Measurements from ENCODE around the gene IFITM10. TPM values are rescaled to one million over a fixed set of nuclear protein-coding genes. Genes with fewer than 3 reads are reported as not detected.

The IFITM10 gene
- total RNA-seq, result 1 to 10 TPM in 1 of 2 experiments, under 1 TPM in 1; 0.82 to 1.3 TPM

DNA sequence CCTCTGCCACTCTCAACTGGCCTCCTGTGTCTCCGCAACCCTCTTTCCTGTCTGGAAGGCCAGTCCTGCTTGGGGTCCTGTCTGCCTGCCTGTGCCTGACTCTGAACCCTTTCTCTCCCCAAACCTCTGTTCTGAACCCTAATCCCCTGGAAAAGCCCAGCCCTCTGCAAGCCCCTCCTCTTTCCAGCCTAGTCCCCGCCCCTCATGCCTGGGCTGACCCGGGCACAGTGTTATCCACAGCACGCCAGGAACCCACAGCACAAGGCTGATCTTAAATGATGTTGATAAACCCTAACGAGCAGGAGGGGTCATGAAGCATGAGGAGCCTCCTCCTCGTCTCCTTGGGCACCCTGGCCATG, at the start of gene IFITM10:
TSS of gene IFITM10 (minus strand) at position 115 of the 359 bp plus-strand sequence. CDS start 153 bp downstream, outside the sequence.
- DNase-seq (peak; percentile 25), ATAC-seq (ENCODE audit: low read depth) (no peak)
- peaks cover 17% of the 10 kb centered on the region for H3K27me3 Mint-ChIP-seq
- no peak within 1 kb of the TSS for H3K27ac Mint-ChIP-seq
- POLR2A ChIA-PET, result no interaction called here
- H3K4me3 Mint-ChIP-seq, result peak within 1 kb of the TSS; percentile 29
- peaks cover 15% of the 10 kb centered on the region for H3K36me3 Mint-ChIP-seq
- peaks cover 7% of the 10 kb centered on the region for H3K9me3 Mint-ChIP-seq
- H3K4me1 Mint-ChIP-seq, result peaks cover 33% of the 10 kb centered on the region

DNA sequence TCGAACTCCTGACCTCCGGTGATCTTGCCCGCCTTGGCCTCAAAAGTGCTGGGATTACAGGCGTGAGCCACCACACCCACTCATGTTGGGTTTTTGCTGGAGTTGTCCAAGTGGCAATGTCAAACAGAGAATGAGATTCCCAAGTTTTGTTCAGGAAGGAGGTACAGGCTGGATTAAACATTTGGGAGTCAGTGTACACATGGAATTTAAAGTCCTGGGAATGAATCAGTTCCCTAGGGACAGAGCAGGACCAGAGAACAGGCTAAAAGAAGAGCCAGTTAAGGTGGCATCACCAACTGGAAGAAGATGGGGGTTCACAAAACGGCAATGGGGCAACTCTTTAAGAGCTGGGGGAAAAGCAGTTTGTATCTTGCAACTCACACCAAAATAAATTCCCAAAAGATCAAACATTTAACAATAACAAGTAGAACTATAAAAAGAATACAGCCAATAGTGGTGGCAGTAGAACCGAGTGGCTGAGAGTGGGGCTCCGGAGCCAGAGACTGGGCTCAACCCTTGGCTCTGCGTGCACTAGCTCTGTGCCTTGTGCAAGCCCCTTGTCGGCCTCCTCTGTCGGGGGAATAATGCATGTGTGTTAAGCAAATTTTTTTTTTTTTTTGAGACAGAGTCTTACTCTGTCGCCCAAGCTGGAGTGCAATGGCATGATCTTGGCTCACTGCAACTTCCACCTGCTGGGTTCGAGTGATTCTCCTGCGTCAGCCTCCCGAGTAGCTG, 47.2 kb upstream of the IFITM10 start:
- DNase-seq, result no peak
- Mint-ChIP-seq H3K4me1 (peaks cover 10% of the 10 kb centered on the region), H3K27me3 (peaks cover 28% of the 10 kb centered on the region), H3K4me3 (no peak overlapping the region), H3K9me3 (peaks cover 1% of the 10 kb centered on the region), H3K36me3 (no peaks in the 10 kb centered on the region), H3K27ac (no peak overlapping the region)
- no peak for ATAC-seq (ENCODE audit: low read depth)
- POLR2A ChIA-PET, result no interaction called here

DNA sequence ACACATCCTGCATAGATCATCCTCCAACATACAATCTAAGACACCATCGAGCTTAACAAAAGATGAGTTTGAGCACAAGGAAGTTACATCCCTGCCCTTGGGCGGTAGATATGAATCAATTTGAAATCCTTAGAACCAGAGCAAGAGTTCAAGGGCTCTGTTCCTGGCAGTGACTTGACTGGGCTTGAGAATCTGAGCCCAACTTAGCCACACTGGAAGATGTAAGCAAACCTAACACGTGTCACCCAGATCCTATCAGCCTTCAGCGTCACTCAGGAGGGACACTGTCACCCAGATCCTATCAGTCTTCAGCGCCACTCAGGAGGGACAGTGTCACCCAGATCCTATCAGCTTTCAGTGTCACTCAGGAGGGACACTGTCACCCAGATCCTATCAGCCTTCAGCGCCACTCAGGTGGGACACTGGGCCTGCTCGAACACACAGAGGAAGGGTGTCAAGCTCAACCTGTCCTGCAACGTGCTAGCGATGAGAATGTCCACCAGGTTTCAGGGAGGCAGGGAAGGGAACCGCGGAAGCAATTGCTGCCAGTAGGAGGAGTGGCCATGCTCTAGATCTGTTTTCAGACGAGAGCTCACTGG, 46.1 kb upstream of the IFITM10 start:
- ATAC-seq (ENCODE audit: low read depth), result no peak
- H3K4me3 Mint-ChIP-seq, result no peak overlapping the region
- peaks cover 4% of the 10 kb centered on the region for H3K9me3 Mint-ChIP-seq
- H3K27me3 Mint-ChIP-seq, result peaks cover 31% of the 10 kb centered on the region
- H3K27ac Mint-ChIP-seq, result no peak overlapping the region
- peaks cover 18% of the 10 kb centered on the region for H3K4me1 Mint-ChIP-seq
- POLR2A ChIA-PET, result no interaction called here
- no peaks in the 10 kb centered on the region for H3K36me3 Mint-ChIP-seq
- no peak for DNase-seq

DNA sequence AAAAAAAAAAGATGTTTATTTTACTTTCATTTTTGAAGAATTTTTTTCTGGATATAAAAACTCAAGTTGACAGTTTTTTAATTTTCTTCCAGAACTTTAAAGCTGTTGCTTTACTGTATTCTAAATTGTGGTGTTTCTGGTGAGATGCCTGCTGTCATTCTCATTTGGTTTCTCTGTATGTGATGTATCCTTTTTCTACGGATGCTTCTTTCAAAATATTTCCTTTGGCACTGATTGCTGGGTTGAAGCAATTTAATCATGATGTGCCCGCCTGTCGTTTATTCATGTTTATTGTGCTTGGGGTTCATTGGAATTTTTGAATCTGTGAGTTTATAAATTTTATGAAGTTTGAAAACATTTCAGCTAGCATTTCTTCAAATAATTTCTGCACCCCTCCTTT, 42.7 kb upstream of the IFITM10 start:
- ATAC-seq (ENCODE audit: low read depth) (no peak), DNase-seq (no peak)
- POLR2A ChIA-PET, result interaction anchor here (0.7 to 1.2 kb wide), 4 partner anchors 35 to 951 kb away, joined by 3 to 5 read pairs (median 4); no protein-coding TSS in a partner anchor
- H3K27me3 Mint-ChIP-seq, result peaks cover 38% of the 10 kb centered on the region
- H3K9me3 Mint-ChIP-seq, result peaks cover 4% of the 10 kb centered on the region
- H3K4me3 Mint-ChIP-seq, result peak overlapping the region; percentile 1
- H3K27ac Mint-ChIP-seq, result peak overlapping the region; percentile 31
- peaks cover 18% of the 10 kb centered on the region for H3K4me1 Mint-ChIP-seq
- no peaks in the 10 kb centered on the region for H3K36me3 Mint-ChIP-seq

DNA sequence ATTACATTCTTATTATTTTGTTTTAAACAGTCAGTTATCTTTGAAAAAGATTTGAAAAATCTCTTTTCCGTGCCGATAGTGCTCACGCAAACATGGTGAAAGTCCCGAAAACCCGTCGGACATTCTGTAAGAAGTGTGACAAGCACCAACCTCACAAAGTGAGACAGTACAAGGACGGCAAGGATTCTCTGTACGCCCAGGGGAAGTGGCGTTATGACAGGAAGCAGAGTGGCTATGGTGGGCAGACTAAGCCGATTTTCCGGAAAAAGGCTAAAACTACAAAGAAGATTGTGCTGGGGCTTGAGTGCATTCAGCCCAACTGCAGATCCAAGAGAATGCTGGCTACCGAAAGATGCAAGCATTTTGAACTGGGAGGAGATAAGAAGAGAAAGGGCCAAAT, 42.1 kb upstream of the IFITM10 start:
- Mint-ChIP-seq H3K27me3 (peaks cover 35% of the 10 kb centered on the region), H3K9me3 (peaks cover 4% of the 10 kb centered on the region), H3K4me1 (peaks cover 18% of the 10 kb centered on the region), H3K4me3 (peak overlapping the region; percentile 75), H3K36me3 (no peaks in the 10 kb centered on the region), H3K27ac (peak overlapping the region; percentile 93)
- ATAC-seq (ENCODE audit: low read depth) (peak; percentile 74), DNase-seq (no peak)
- POLR2A ChIA-PET, result interaction anchor here (0.6 to 0.8 kb wide), 4 partner anchors 35 to 951 kb away, joined by 3 to 5 read pairs (median 4); no protein-coding TSS in a partner anchor

DNA sequence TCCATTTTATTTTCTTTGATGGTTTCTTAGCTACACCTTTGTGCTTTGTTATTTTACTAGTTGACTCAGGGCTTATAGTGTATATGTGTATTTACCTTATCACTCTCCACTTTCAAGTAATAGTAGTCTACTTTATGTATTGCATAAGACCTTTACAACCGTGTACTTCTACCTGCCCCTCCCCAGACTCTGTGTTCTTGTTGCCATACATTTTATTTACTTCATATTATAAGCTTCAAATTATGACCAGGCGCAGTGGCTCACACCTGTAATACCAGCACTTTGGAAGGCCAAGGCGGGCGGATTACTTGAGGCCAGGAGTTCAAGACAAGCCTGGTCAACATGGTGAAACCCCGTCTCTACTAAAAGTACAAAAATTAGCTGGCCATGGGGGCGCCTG, 41.5 kb upstream of the IFITM10 start:
- POLR2A ChIA-PET, result interaction anchor here (0.8 kb wide), 1 partner anchor 35 kb away, joined by 3 read pairs; no protein-coding TSS in a partner anchor
- no peak overlapping the region for H3K4me3 Mint-ChIP-seq
- peaks cover 31% of the 10 kb centered on the region for H3K27me3 Mint-ChIP-seq
- peaks cover 17% of the 10 kb centered on the region for H3K4me1 Mint-ChIP-seq
- peaks cover 4% of the 10 kb centered on the region for H3K9me3 Mint-ChIP-seq
- ATAC-seq (ENCODE audit: low read depth) (no peak), DNase-seq (no peak)
- no peak overlapping the region for H3K27ac Mint-ChIP-seq
- H3K36me3 Mint-ChIP-seq, result no peaks in the 10 kb centered on the region

DNA sequence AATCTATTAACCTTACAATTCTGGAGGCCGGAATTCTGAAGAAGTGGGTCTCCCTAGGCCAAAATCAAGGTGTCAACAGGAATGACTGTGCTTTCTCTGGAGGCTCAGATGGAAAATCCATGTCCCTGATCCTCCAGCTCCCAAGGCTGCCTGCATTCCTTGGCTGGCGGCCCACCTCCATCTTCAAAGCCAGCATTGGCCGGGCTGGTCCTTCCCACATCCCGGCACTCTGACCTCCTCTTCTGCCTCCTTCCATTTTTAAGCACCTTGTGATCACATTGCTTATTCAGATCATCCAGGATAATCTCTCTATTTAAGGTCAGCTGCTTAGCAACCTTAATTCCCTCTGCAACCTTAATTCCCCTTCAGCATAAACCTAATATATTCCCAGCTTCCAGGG, 36.1 kb upstream of the IFITM10 start:
- ATAC-seq (ENCODE audit: low read depth), result no peak
- no peak for DNase-seq
- H3K4me3 Mint-ChIP-seq, result no peak overlapping the region
- peaks cover 1% of the 10 kb centered on the region for H3K4me1 Mint-ChIP-seq
- POLR2A ChIA-PET, result interaction anchor here (0.6 kb wide), 1 partner anchor 66 kb away, joined by 3 read pairs; no protein-coding TSS in a partner anchor
- H3K9me3 Mint-ChIP-seq, result no peaks in the 10 kb centered on the region
- H3K27ac Mint-ChIP-seq, result no peak overlapping the region
- no peaks in the 10 kb centered on the region for H3K36me3 Mint-ChIP-seq
- H3K27me3 Mint-ChIP-seq, result peaks cover 17% of the 10 kb centered on the region

DNA sequence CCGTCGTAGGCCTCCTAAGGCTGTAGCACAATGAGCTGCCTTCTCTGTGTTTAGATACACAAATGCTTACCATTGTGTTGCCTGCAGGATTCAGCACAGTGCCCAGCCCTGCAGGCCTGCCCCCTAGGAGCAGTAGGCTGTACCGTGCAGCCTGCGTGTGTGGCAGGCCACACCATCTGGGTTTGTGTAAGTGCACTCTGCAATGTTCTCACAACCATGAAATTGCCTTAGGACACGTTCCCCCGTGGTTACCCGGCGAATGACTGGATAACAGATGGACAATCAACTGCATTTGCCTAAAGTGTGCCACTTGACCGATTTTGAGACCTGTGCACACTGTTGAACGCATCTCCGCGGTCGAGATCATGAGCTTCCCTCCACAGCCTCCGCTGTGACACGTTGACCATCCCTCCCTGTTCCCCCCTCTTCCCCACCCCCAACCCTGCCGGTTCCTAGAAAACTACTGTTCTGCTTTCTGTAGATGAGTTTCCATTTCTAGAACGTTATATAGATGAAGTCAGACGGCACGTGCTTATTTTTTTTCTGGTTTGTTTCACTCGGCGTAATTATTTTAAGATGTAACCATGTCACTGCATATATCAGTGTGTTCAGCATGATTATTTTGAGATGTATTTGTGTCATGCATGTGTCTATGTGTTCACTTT, 35.5 kb upstream of the IFITM10 start:
- no peak for ATAC-seq (ENCODE audit: low read depth)
- H3K27ac Mint-ChIP-seq, result no peak overlapping the region
- H3K9me3 Mint-ChIP-seq, result no peaks in the 10 kb centered on the region
- peaks cover 12% of the 10 kb centered on the region for H3K27me3 Mint-ChIP-seq
- H3K36me3 Mint-ChIP-seq, result no peaks in the 10 kb centered on the region
- DNase-seq, result no peak
- H3K4me3 Mint-ChIP-seq, result no peak overlapping the region
- H3K4me1 Mint-ChIP-seq, result peaks cover 2% of the 10 kb centered on the region
- POLR2A ChIA-PET, result interaction anchor here (0.7 kb wide), 1 partner anchor 103 kb away, joined by 4 read pairs; no protein-coding TSS in a partner anchor

DNA sequence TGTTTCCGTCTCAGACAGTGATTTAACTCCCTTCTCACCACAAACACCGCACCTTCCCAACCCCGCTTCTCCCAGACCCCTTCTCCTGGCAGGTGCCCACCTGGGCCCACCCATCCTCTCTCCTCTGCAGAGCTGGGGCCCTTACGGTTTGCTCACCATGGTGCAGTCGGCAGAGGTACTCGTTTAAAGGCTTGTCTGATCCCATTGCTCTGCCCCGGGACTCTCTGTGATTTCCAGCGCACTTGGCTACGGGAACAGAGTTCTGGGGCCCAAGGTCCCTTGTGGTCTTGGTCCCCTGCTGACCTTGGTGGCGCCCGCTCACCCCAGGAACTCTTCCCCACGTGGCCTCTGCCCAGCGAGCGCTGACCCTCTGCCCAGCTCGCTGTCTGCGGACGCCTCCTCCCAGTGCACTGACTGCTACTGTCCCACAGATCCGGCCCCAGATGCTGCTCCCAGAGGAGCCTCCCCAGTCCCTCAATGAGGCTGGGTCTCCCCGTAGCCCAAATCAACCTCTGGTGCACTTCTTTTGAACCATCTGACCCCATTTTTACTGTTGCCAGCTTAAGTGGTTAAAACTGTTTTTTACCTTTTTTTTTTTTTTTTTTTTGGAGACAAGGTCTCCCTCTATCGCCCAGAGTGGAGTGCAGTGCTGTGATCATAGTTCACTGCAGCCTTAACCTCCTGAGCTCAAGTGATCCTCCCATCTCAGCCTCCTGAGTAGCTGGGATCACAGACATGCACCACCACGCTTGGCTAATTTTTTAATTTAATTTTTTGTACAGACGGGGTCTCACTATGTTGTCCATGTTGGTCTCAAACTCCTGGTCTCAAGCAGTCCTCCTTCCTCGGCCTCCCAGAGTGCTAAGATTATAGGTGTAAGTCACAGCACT, 34.6 kb upstream of the IFITM10 start:
- no peaks in the 10 kb centered on the region for H3K9me3 Mint-ChIP-seq
- H3K27me3 Mint-ChIP-seq, result peaks cover 10% of the 10 kb centered on the region
- DNase-seq (no peak), ATAC-seq (ENCODE audit: low read depth) (no peak)
- no peak overlapping the region for H3K27ac Mint-ChIP-seq
- H3K4me3 Mint-ChIP-seq, result no peak overlapping the region
- peaks cover 2% of the 10 kb centered on the region for H3K4me1 Mint-ChIP-seq
- POLR2A ChIA-PET, result interaction anchor here (0.6 to 0.7 kb wide), 2 partner anchors 10 to 104 kb away, joined by 4 read pairs; no protein-coding TSS in a partner anchor
- no peaks in the 10 kb centered on the region for H3K36me3 Mint-ChIP-seq

DNA sequence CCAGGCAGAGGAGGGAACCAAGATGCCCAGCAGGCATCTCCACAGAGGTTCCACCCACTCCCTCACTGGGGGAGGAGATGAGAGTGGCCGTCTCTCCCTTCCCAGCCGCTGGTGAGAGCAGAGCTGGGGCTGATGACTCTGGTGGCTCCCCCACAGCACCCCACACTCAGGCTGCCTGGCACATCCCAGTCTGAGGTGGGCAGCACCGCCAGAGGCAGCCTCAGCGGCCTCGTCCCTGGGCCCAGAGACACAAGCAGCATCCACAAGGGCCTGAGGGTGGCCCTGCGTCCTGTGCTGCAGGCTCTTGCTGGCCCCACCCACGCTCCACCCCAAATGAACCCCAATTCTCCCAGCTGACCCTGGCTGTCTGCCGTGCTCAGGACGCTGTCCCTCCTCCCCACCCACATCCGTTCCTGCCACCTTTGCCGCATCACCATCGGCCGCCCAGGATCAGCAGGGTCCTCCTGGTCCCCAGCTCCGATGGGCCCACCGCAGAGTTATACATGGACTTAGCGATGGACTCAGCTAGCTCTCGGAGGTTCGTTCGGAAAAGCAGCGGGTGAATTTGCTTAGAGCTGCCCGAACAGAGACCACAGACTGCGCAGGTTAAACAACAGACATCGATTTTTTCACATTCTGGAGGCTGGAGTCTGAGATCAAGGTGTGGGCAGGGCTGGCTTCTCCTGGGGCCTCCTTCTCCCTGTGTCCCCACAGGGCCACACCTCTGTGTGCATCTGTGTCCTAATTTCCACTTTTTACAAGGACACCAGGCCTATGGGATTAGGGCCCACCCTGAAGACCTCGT, 33.5 kb upstream of the IFITM10 start:
- no peak for DNase-seq
- POLR2A ChIA-PET, result interaction anchor here (1.3 kb wide), 1 partner anchor 20 kb away, joined by 3 read pairs; the partner anchor contains the start of gene CTSD
- H3K9me3 Mint-ChIP-seq, result no peaks in the 10 kb centered on the region
- no peaks in the 10 kb centered on the region for H3K36me3 Mint-ChIP-seq
- H3K27ac Mint-ChIP-seq, result no peak overlapping the region
- no peak for ATAC-seq (ENCODE audit: low read depth)
- peaks cover 2% of the 10 kb centered on the region for H3K4me1 Mint-ChIP-seq
- H3K27me3 Mint-ChIP-seq, result peaks cover 8% of the 10 kb centered on the region
- no peak overlapping the region for H3K4me3 Mint-ChIP-seq

DNA sequence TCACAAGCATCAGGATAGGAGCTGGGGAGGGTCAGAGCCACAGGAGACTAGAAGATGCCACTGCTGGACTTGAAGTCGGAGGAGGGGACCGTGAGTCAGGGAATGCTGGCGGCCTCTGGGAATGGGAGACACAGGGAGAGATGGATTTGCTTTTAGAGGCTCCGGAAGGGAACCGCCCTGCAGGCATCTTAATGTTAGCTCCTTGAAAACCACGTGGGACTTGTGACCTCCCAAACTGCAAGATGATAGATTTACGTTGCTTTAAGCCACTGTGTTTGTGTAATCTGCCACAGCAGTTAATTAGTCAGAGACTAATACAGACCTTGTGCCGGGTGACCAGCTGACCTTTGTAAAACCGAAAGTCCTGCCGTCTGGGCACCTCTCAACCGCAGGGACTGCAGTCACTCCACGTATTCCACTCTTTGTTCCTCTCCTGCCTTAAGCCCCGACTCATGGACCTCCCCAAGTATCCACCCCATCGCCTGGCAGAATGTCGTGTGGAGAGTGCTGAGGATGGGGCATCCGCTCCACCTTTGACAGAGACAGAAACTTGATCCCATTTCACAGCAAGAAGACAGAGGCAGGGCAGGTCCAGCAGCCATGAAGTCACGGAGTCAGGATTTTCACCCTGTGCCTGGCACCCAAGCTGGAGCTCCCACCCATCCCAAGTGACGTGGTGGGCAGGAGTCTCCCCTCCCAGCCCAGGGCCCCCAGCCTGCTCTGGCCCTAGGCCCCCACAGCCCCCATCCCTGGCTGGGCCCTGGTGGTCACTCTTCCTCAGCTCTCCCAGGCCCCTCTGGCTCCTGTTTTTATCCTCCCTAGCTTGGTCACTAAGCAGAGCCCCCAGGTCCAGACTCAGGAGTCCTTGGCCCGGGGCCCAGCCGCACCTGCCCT, 32.7 kb upstream of the IFITM10 start:
- ATAC-seq (ENCODE audit: low read depth), result no peak
- Mint-ChIP-seq H3K27ac (peak overlapping the region; percentile 13), H3K27me3 (peaks cover 8% of the 10 kb centered on the region), H3K4me3 (no peak overlapping the region), H3K4me1 (peaks cover 2% of the 10 kb centered on the region), H3K36me3 (no peaks in the 10 kb centered on the region), H3K9me3 (no peaks in the 10 kb centered on the region)
- DNase-seq, result no peak
- POLR2A ChIA-PET, result interaction anchor here (1.3 kb wide), 1 partner anchor 19 kb away, joined by 3 read pairs; the partner anchor contains the start of gene CTSD

Data from activated naive CD8-positive, alpha-beta T cell treated with anti-CD3 and anti-CD28 coated beads, Interleukin-2, amount 10 ng/mL, durations not matched to agents 7 days and 5 days (primary cell).